Measurements from ENCODE around the gene APAF1.

Gene APAF1

GRCh38 chr12:98730412-98730811 is 85.3 kb downstream of the APAF1 start:
- Histone ChIP-seq H3K79me1 (replicated peaks; ENCODE audit: low read length, poor library complexity, severe bottlenecking) (peaks cover 16% of the 10 kb centered on the region), H3K23ac (ENCODE audit: low read length in 2 of 2) (no peak overlapping the region), H3K14ac (ENCODE audit: low read length in 2 of 2) (no peak overlapping the region)

GRCh38 chr12:98733667-98734350 is 88.7 kb downstream of the APAF1 start:
- Histone ChIP-seq H2BK12ac (ENCODE audit: low read length in 2 of 2) (no peak overlapping the region), H3K4me1 (ENCODE audit: control insufficient read depth, insufficient read depth, low read depth, low read length) (peaks cover 3% of the 10 kb centered on the region), H3K9me3 (ENCODE audit: control insufficient read depth, low read length) (no peaks in the 10 kb centered on the region), H3K18ac (ENCODE audit: low read depth in 1 of 2, low read length in 2 of 2) (no peak overlapping the region), H4K8ac (ENCODE audit: low read length) (no peak overlapping the region), H3K4me3 (ENCODE audit: insufficient read depth in 1 of 2, low read depth in 1 of 2, low read length in 2 of 2) (no peak overlapping the region), H2BK5ac (ENCODE audit: low read depth, low read length, poor library complexity, severe bottlenecking) (no peak overlapping the region), H3K36me3 (ENCODE audit: control insufficient read depth in 1 of 2, insufficient read depth in 2 of 2, low read depth in 1 of 2, low read length in 2 of 2) (peaks cover 22 to 59% of the 10 kb centered on the region in 2 experiments), H2BK15ac (ENCODE audit: low read depth, poor library complexity, severe bottlenecking) (no peak overlapping the region), H3K27me3 (ENCODE audit: control insufficient read depth in 1 of 2, insufficient read depth in 1 of 2, low read length in 2 of 2) (no peaks in the 10 kb centered on the region), H3K79me1 (replicated peaks; ENCODE audit: low read length, poor library complexity, severe bottlenecking) (peaks cover 10% of the 10 kb centered on the region), H3K9ac (ENCODE audit: low read length) (no peak overlapping the region), H4K91ac (ENCODE audit: low read length) (no peak overlapping the region), H3K23ac (ENCODE audit: low read length in 2 of 2) (no peak overlapping the region), H3K14ac (ENCODE audit: low read length in 2 of 2) (no peak overlapping the region), H2AFZ (ENCODE audit: low read depth, low read length) (no peak overlapping the region), H2AK5ac (ENCODE audit: low read length, severe bottlenecking) (no peak overlapping the region), H3K27ac (ENCODE audit: low read length, poor library complexity, severe bottlenecking) (no peak overlapping the region), H3K4ac (ENCODE audit: low read depth in 1 of 2, low read length in 2 of 2) (no peak overlapping the region), H2BK120ac (ENCODE audit: low read depth, low read length) (no peak overlapping the region), H3K4me2 (ENCODE audit: low read length, poor library complexity, severe bottlenecking) (no peak overlapping the region)
- no peak for DNase-seq

More at GRCh38 chr12:98730412-98730811, 85.3 kb downstream of the APAF1 start:
- H3K9ac ChIP-seq (ENCODE audit: low read length) = no peak overlapping the region
- H3K27ac ChIP-seq (ENCODE audit: low read length, poor library complexity, severe bottlenecking) = no peak overlapping the region
- H2BK5ac ChIP-seq (ENCODE audit: low read depth, low read length, poor library complexity, severe bottlenecking) = no peak overlapping the region
- H3K4me3 ChIP-seq (ENCODE audit: insufficient read depth in 1 of 2, low read depth in 1 of 2, low read length in 2 of 2) = no peak overlapping the region
- H2BK120ac ChIP-seq (ENCODE audit: low read depth, low read length) = no peak overlapping the region
- no peak overlapping the region for H4K8ac ChIP-seq (ENCODE audit: low read length)
- no peak overlapping the region for H2BK15ac ChIP-seq (ENCODE audit: low read depth, poor library complexity, severe bottlenecking)
- no peak overlapping the region for H2AFZ ChIP-seq (ENCODE audit: low read depth, low read length)
- DNase-seq = no peak
- H3K9me3 ChIP-seq (ENCODE audit: control insufficient read depth, low read length) = no peaks in the 10 kb centered on the region
- H3K36me3 ChIP-seq (ENCODE audit: control insufficient read depth in 1 of 2, insufficient read depth in 2 of 2, low read depth in 1 of 2, low read length in 2 of 2) = peaks cover 23 to 74% of the 10 kb centered on the region in 2 experiments
- H4K91ac ChIP-seq (ENCODE audit: low read length) = no peak overlapping the region
- H3K27me3 ChIP-seq (ENCODE audit: control insufficient read depth in 1 of 2, insufficient read depth in 1 of 2, low read length in 2 of 2) = no peaks in the 10 kb centered on the region
- peaks cover 2% of the 10 kb centered on the region for H3K4me1 ChIP-seq (ENCODE audit: control insufficient read depth, insufficient read depth, low read depth, low read length)
- H2BK12ac ChIP-seq (ENCODE audit: low read length in 2 of 2) = no peak overlapping the region
- no peak overlapping the region for H2AK5ac ChIP-seq (ENCODE audit: low read length, severe bottlenecking)
- H3K4me2 ChIP-seq (ENCODE audit: low read length, poor library complexity, severe bottlenecking) = no peak overlapping the region
- no peak overlapping the region for H3K18ac ChIP-seq (ENCODE audit: low read depth in 1 of 2, low read length in 2 of 2)
- no peak overlapping the region for H3K4ac ChIP-seq (ENCODE audit: low read depth in 1 of 2, low read length in 2 of 2)

- Histone ChIP-seq H3K4me2 (ENCODE audit: low read length, poor library complexity, severe bottlenecking) (no peak overlapping the region), H3K4me1 (ENCODE audit: control insufficient read depth, insufficient read depth, low read depth, low read length) (peaks cover 3% of the 10 kb centered on the region), H3K9me3 (ENCODE audit: control insufficient read depth, low read length) (no peaks in the 10 kb centered on the region), H4K91ac (ENCODE audit: low read length) (no peak overlapping the region), H3K9ac (ENCODE audit: low read length) (no peak overlapping the region), H3K4me3 (ENCODE audit: insufficient read depth in 1 of 2, low read depth in 1 of 2, low read length in 2 of 2) (no peak overlapping the region), H4K8ac (ENCODE audit: low read length) (no peak overlapping the region), H3K79me1 (replicated peaks; ENCODE audit: low read length, poor library complexity, severe bottlenecking) (peaks cover 5% of the 10 kb centered on the region), H2BK12ac (ENCODE audit: low read length in 2 of 2) (no peak overlapping the region), H2AK5ac (ENCODE audit: low read length, severe bottlenecking) (no peak overlapping the region), H2AFZ (ENCODE audit: low read depth, low read length) (no peak overlapping the region), H3K23ac (ENCODE audit: low read length in 2 of 2) (no peak overlapping the region), H3K36me3 (ENCODE audit: control insufficient read depth in 1 of 2, insufficient read depth in 2 of 2, low read depth in 1 of 2, low read length in 2 of 2) (peaks cover 16 to 39% of the 10 kb centered on the region in 2 experiments), H3K4ac (ENCODE audit: low read depth in 1 of 2, low read length in 2 of 2) (no peak overlapping the region), H3K27me3 (ENCODE audit: control insufficient read depth in 1 of 2, insufficient read depth in 1 of 2, low read length in 2 of 2) (no peaks in the 10 kb centered on the region), H2BK15ac (ENCODE audit: low read depth, poor library complexity, severe bottlenecking) (no peak overlapping the region), H3K14ac (ENCODE audit: low read length in 2 of 2) (no peak overlapping the region), H3K27ac (ENCODE audit: low read length, poor library complexity, severe bottlenecking) (no peak overlapping the region), H2BK5ac (ENCODE audit: low read depth, low read length, poor library complexity, severe bottlenecking) (no peak overlapping the region), H2BK120ac (ENCODE audit: low read depth, low read length) (no peak overlapping the region), H3K18ac (ENCODE audit: low read depth in 1 of 2, low read length in 2 of 2) (no peak overlapping the region)
- WGBS = 95% methylated on average over 6 of the region's 6 CpGs
- no peak for DNase-seq
Measured at GRCh38 chr12:98735821-98736220, 90.7 kb downstream of the APAF1 start.

- 85% methylated on average over 9 of the region's 10 CpGs for WGBS
Measured at GRCh38 chr12:98736352-98737321, 91.5 kb downstream of the APAF1 start.

More at GRCh38 chr12:98736352-98737321, 91.5 kb downstream of the APAF1 start:
- Histone ChIP-seq H3K9me3 (ENCODE audit: control insufficient read depth, low read length) (no peaks in the 10 kb centered on the region), H4K91ac (ENCODE audit: low read length) (no peak overlapping the region), H4K8ac (ENCODE audit: low read length) (no peak overlapping the region), H3K4ac (ENCODE audit: low read depth in 1 of 2, low read length in 2 of 2) (no peak overlapping the region), H3K4me1 (ENCODE audit: control insufficient read depth, insufficient read depth, low read depth, low read length) (peaks cover 5% of the 10 kb centered on the region), H3K18ac (ENCODE audit: low read depth in 1 of 2, low read length in 2 of 2) (no peak overlapping the region), H3K27ac (ENCODE audit: low read length, poor library complexity, severe bottlenecking) (no peak overlapping the region), H3K4me3 (ENCODE audit: insufficient read depth in 1 of 2, low read depth in 1 of 2, low read length in 2 of 2) (no peak overlapping the region), H3K4me2 (ENCODE audit: low read length, poor library complexity, severe bottlenecking) (no peak overlapping the region), H3K9ac (ENCODE audit: low read length) (no peak overlapping the region), H2BK12ac (ENCODE audit: low read length in 2 of 2) (no peak overlapping the region), H3K27me3 (ENCODE audit: control insufficient read depth in 1 of 2, insufficient read depth in 1 of 2, low read length in 2 of 2) (no peaks in the 10 kb centered on the region), H2AFZ (ENCODE audit: low read depth, low read length) (no peak overlapping the region), H2BK5ac (ENCODE audit: low read depth, low read length, poor library complexity, severe bottlenecking) (no peak overlapping the region), H3K36me3 (ENCODE audit: control insufficient read depth in 1 of 2, insufficient read depth in 2 of 2, low read depth in 1 of 2, low read length in 2 of 2) (peaks cover 16 to 31% of the 10 kb centered on the region in 2 experiments), H2BK120ac (ENCODE audit: low read depth, low read length) (no peak overlapping the region), H2BK15ac (ENCODE audit: low read depth, poor library complexity, severe bottlenecking) (no peak overlapping the region), H3K23ac (ENCODE audit: low read length in 2 of 2) (no peak overlapping the region), H3K14ac (ENCODE audit: low read length in 2 of 2) (no peak overlapping the region), H3K79me1 (replicated peaks; ENCODE audit: low read length, poor library complexity, severe bottlenecking) (peaks cover 5% of the 10 kb centered on the region), H2AK5ac (ENCODE audit: low read length, severe bottlenecking) (no peak overlapping the region)
- peak; percentile 57 for DNase-seq

Measured in mesenchymal stem cell (in vitro differentiated cells and primary cell).